ENCODE data around the gene CNOT6.

DNA sequence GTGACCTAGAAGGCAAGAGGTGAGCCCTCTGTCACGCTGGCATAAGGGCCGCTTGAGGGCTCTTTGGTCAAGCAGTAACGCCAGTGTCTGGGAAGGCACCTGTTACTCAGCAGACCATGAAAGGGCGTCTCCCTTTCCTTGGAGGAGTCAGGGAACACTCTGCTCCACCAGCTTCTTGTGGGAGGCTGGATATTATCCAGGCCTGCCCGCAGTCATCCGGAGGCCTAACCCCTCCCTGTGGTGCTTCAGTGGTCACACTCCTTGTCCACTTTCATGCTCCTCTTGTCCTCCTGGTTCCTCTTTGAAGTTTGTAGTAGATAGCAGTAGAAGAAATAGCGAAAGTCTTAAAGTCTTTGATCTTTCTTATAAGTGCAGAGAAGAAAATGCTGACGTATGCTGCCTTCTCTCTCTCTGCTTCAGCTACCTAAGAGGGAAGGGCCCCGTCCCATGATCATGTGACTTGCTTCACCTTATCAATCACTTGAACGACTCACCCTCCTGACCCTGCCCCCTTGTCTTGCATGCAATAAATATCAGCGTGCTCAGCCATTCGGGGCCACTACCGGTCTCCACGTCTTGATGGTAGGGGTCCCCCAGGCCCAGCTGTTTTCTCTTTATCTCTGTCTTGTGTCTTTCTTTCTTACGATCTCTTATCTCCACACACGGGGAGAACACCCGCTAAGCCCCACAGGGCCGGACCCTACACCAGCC is 113.8 kb downstream of the CNOT6 start:
- TF ChIP-seq POLR2A (IDR thresholded peaks at IDR 0.05): no peak
- TF ChIP-seq, protein P1, sequence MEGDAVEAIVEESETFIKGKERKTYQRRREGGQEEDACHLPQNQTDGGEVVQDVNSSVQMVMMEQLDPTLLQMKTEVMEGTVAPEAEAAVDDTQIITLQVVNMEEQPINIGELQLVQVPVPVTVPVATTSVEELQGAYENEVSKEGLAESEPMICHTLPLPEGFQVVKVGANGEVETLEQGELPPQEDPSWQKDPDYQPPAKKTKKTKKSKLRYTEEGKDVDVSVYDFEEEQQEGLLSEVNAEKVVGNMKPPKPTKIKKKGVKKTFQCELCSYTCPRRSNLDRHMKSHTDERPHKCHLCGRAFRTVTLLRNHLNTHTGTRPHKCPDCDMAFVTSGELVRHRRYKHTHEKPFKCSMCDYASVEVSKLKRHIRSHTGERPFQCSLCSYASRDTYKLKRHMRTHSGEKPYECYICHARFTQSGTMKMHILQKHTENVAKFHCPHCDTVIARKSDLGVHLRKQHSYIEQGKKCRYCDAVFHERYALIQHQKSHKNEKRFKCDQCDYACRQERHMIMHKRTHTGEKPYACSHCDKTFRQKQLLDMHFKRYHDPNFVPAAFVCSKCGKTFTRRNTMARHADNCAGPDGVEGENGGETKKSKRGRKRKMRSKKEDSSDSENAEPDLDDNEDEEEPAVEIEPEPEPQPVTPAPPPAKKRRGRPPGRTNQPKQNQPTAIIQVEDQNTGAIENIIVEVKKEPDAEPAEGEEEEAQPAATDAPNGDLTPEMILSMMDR (IDR thresholded peaks at IDR 0.05 in 4 of 5, conservative IDR thresholded peaks at IDR 0.05 in 1 of 5): no peak
